SK-N-SH (cell line): ENCODE measurements around the gene ZDHHC11B. TPM values are rescaled to one million over a fixed set of nuclear protein-coding genes. Genes with fewer than 3 reads are reported as not detected.

Experiments
- CTCF ChIA-PET: fragments of 300-600, 350-600 bp; formaldehyde crosslinking; extraction: SDS; loops from one replicate; lab custom pipeline; 2021; lab: Yijun Ruan, JAX
- POLR2A ChIA-PET: fragments of 350-600 bp; sonication (Branson Sonifier 250); formaldehyde crosslinking; extraction: SDS; loops from one replicate; lab custom pipeline; 2020; ENCODE audit warnings: antibody characterized with exemption, inconsistent platforms; lab: Yijun Ruan, JAX
- DNase-seq: peaks from one replicate; pipeline ENCODE4 v3.0.0; 2012
- H2AFZ ChIP-seq: fragments of 200-600 bp; sonication (generic); 2 replicates; pipeline ENCODE4 v1.8.1; 2016; ENCODE audit warnings: antibody characterized with exemption, mild to moderate bottlenecking, low read depth
- H3F3A ChIP-seq: fragments of 200-600 bp; sonication (generic); replicated peaks from 2 replicates; pipeline ENCODE3; 2016; ENCODE audit warnings: antibody characterized with exemption, mild to moderate bottlenecking; ENCODE audit not compliant: insufficient read depth
- H3K27ac ChIP-seq, 2 experiments: fragments of 200-500 bp in 1 of 2; fragments of 200-600 bp in 1 of 2; sonication (Bioruptor generic) in 1 of 2; sonication (generic), shearing (Covaris generic) in 1 of 2; 2 replicates each; pipeline versions ENCODE4 v1.5.1 to v1.6.1; 2014 to 2016; ENCODE audit warnings: low read depth in 2 of 2, inconsistent platforms in 1 of 2, low read length in 1 of 2, mild to moderate bottlenecking in 1 of 2, mixed read lengths in 1 of 2
- H3K27me3 ChIP-seq: fragments of 200-600 bp; sonication (generic), shearing (Covaris generic); 2 replicates; pipeline ENCODE4 v1.6.1; 2016; ENCODE audit warnings: mixed run types; ENCODE audit not compliant: insufficient read depth
- H3K36me3 ChIP-seq, 2 experiments: fragments of 200-500 bp in 1 of 2; fragments of 200-600 bp in 1 of 2; sonication (Bioruptor generic) in 1 of 2; sonication (generic) in 1 of 2; replicated peaks in 1 of 2; 2 replicates each; pipeline versions ENCODE3 to v1.5.1; 2014 to 2016; ENCODE audit warnings: low read length in 1 of 2, mild to moderate bottlenecking in 1 of 2; ENCODE audit not compliant: insufficient read depth in 2 of 2, control insufficient read depth in 1 of 2
- H3K4me1 ChIP-seq, 2 experiments: fragments of 200-500 bp in 1 of 2; fragments of 200-600 bp in 1 of 2; sonication (Bioruptor generic) in 1 of 2; sonication (generic), shearing (Covaris generic) in 1 of 2; 2 replicates each; pipeline versions ENCODE4 v1.5.1 to v1.6.1; 2014 to 2016; ENCODE audit warnings: low read depth in 1 of 2, low read length in 1 of 2, mixed run types in 1 of 2; ENCODE audit not compliant: insufficient read depth in 2 of 2, control insufficient read depth in 1 of 2
- H3K4me2 ChIP-seq: fragments of 200-600 bp; sonication (generic), shearing (Covaris generic); 2 replicates; pipeline ENCODE4 v1.6.1; 2017; ENCODE audit warnings: mixed run types
- H3K4me3 ChIP-seq, 2 experiments: fragments of 200-500 bp in 1 of 2; fragments of 200-600 bp in 1 of 2; sonication (Bioruptor generic) in 1 of 2; sonication (generic), shearing (Covaris generic) in 1 of 2; 2 replicates each; pipeline versions ENCODE4 v1.5.1 to v1.8.1; 2014 to 2016; ENCODE audit warnings: low read depth in 2 of 2, inconsistent platforms in 1 of 2, low read length in 1 of 2, mild to moderate bottlenecking in 1 of 2, mixed read lengths in 1 of 2, moderate library complexity in 1 of 2
- H3K79me2 ChIP-seq: fragments of 200-600 bp; sonication (generic); 2 replicates; pipeline ENCODE4 v1.8.1; 2017; ENCODE audit warnings: mild to moderate bottlenecking; ENCODE audit not compliant: insufficient read depth
- H3K9ac ChIP-seq: fragments of 200-600 bp; sonication (generic); 2 replicates; pipeline ENCODE4 v1.6.1; 2017; ENCODE audit warnings: mixed run types
- H3K9me2 ChIP-seq: fragments of 200-600 bp; sonication (generic); 2 replicates; pipeline ENCODE4 v1.6.1; 2017; ENCODE audit warnings: mixed run types
- H3K9me3 ChIP-seq: fragments of 200-600 bp; sonication (generic); 2 replicates; pipeline ENCODE4 v1.6.1; 2017; ENCODE audit warnings: mixed run types, mild to moderate bottlenecking, moderate library complexity
- H4K20me1 ChIP-seq: fragments of 200-600 bp; sonication (generic); 2 replicates; pipeline ENCODE4 v1.6.1; 2017; ENCODE audit warnings: mild to moderate bottlenecking, mixed run types; ENCODE audit not compliant: insufficient read depth
- CTCF ChIP-seq: fragments of 200-600 bp; sonication (generic); IDR thresholded peaks from 2 replicates; pipeline ENCODE4 v1.6.1; 2017; ENCODE audit warnings: antibody characterized with exemption, mild to moderate bottlenecking, moderate library complexity
- ELF1 ChIP-seq: IDR thresholded peaks from 2 replicates; pipeline ENCODE4 v1.4.0; 2012
- GABPA ChIP-seq: IDR thresholded peaks from 2 replicates; pipeline ENCODE4 v1.4.0; 2012; ENCODE audit warnings: low read depth, mild to moderate bottlenecking
- IRF3 ChIP-seq: fragments of 150-350 bp; IDR thresholded peaks from 2 replicates; pipeline ENCODE4 v1.6.1; 2016; ENCODE audit warnings: mild to moderate bottlenecking, low read depth, low read length
- RAD21 ChIP-seq: IDR thresholded peaks from 2 replicates; pipeline ENCODE4 v1.6.1; 2012; ENCODE audit warnings: mild to moderate bottlenecking, low read length
- RCOR1 ChIP-seq: fragments of 150-350 bp; IDR thresholded peaks from 2 replicates; pipeline ENCODE4 v1.6.1; 2017; ENCODE audit warnings: antibody characterized with exemption, low read length
- WGBS: methylation state at CpG from one replicate; pipeline ENCODE4 v1.1.6; 2017; ENCODE audit warnings: low lambda C conversion rate; 5-methylcytosine and 5-hydroxymethylcytosine counted together
- polyA plus RNA-seq, 3 experiments: library from polyadenylated mRNA; depleted of rRNA; stranded (reverse); fragments of >200 nt; gene quantifications; 2 replicates each; pipeline ENCODE4 v1.2.3, GENCODE V29; 2012
- TF ChIP-seq, protein P1 (sequence below): IDR thresholded peaks from 2 replicates; pipeline ENCODE4 v1.4.0; 2012; ENCODE audit warnings: low read depth, borderline replicate concordance
- TF ChIP-seq, protein P2 (sequence below): IDR thresholded peaks from 2 replicates; pipeline ENCODE4 v1.4.0; 2012; ENCODE audit warnings: low read depth

The ZDHHC11B gene
- polyA plus RNA-seq, 1 of the 3 experiments (the other 2 are of a cell fraction), result not detected

GRCh38 chr5:669111-669841, 115.3 kb downstream of the ZDHHC11B start:
- no peak overlapping the region for H2AFZ ChIP-seq
- no peaks in the 10 kb centered on the region for H3K9me3 ChIP-seq
- no peak overlapping the region for H3K9ac ChIP-seq
- no peak overlapping the region for H3K27ac ChIP-seq
- H3F3A ChIP-seq, result no peaks in the 10 kb centered on the region
- H3K4me2 ChIP-seq, result no peak overlapping the region
- H3K79me2 ChIP-seq, result no peaks in the 10 kb centered on the region
- TF ChIP-seq, protein P1, sequence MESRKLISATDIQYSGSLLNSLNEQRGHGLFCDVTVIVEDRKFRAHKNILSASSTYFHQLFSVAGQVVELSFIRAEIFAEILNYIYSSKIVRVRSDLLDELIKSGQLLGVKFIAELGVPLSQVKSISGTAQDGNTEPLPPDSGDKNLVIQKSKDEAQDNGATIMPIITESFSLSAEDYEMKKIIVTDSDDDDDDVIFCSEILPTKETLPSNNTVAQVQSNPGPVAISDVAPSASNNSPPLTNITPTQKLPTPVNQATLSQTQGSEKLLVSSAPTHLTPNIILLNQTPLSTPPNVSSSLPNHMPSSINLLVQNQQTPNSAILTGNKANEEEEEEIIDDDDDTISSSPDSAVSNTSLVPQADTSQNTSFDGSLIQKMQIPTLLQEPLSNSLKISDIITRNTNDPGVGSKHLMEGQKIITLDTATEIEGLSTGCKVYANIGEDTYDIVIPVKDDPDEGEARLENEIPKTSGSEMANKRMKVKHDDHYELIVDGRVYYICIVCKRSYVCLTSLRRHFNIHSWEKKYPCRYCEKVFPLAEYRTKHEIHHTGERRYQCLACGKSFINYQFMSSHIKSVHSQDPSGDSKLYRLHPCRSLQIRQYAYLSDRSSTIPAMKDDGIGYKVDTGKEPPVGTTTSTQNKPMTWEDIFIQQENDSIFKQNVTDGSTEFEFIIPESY, result 0 out of 2 replicates have a peak, but pooled peaks have one; percentile 25
- TF ChIP-seq CTCF, result peak; percentile 65
- TF ChIP-seq GABPA, result no peak
- TF ChIP-seq IRF3, result no peak
- no peak for TF ChIP-seq RCOR1
- TF ChIP-seq, protein P2, sequence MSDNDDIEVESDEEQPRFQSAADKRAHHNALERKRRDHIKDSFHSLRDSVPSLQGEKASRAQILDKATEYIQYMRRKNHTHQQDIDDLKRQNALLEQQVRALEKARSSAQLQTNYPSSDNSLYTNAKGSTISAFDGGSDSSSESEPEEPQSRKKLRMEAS, result no peak
- 0 out of 2 replicates have a peak, but pooled peaks have one; percentile 8 for TF ChIP-seq RAD21
- TF ChIP-seq ELF1, result no peak
- TF ChIP-seq, all 33 proteins: peak for 3
- DNase-seq, result peak; percentile 71
- Histone ChIP-seq H3K4me3 (no peak overlapping the region), H4K20me1 (0 out of 2 replicates have a peak, but pooled peaks cover 3% of the 10 kb centered on the region), H3K36me3 (peaks cover 0 to 2% of the 10 kb centered on the region in 2 experiments), H3K9me2 (no peaks in the 10 kb centered on the region), H3K27me3 (no peaks in the 10 kb centered on the region), H3K4me1 (peaks cover 12 to 23% of the 10 kb centered on the region in 2 experiments; a peak in 2 of 4 replicates)
- 77% methylated on average over 6 of the region's 40 CpGs for WGBS
- ChIA-PET POLR2A (interaction anchor here (0.6 kb wide), 1 partner anchor 47 kb away, joined by 4 read pairs; no protein-coding TSS in a partner anchor), CTCF (interaction anchor here (0.6 to 7.2 kb wide), 13 partner anchors 11 to 1133 kb away, joined by 3 to 88 read pairs (median 3); no protein-coding TSS in a partner anchor)
